Loucy (cell line): ENCODE results near the gene CISTR.
A peak's percentile ranks its signal among the peaks of the same experiment; 100 is the strongest.

ENCODE experiments used
- H2AFZ ChIP-seq: fragments of 200-600 bp; sonication (generic); 2 replicates; pipeline ENCODE4 v1.6.0; 2016; ENCODE audit warnings: antibody characterized with exemption, mild to moderate bottlenecking, low read length, moderate library complexity
- H3F3A ChIP-seq: fragments of 200-600 bp; 2 replicates; pipeline ENCODE4 v1.6.0; 2016; ENCODE audit warnings: antibody characterized with exemption, low read depth, mild to moderate bottlenecking
- H3K27me3 ChIP-seq: fragments of 200-600 bp; sonication (generic); 2 replicates; pipeline ENCODE4 v1.6.1; 2014; ENCODE audit warnings: low read length, mild to moderate bottlenecking; ENCODE audit not compliant: insufficient read depth, poor library complexity, severe bottlenecking
- H3K36me3 ChIP-seq: fragments of 200-600 bp; sonication (generic); 2 replicates; pipeline ENCODE4 v1.6.1; 2016; ENCODE audit warnings: low read length; ENCODE audit not compliant: insufficient read depth
- H3K4me1 ChIP-seq: fragments of 200-600 bp; sonication (generic); 2 replicates; pipeline ENCODE4 v1.5.1; 2014; ENCODE audit warnings: low read length, mild to moderate bottlenecking; ENCODE audit not compliant: insufficient read depth, poor library complexity, severe bottlenecking
- H3K4me2 ChIP-seq: fragments of 200-600 bp; sonication (generic); 2 replicates; pipeline ENCODE4 v1.6.0; 2014; ENCODE audit warnings: antibody characterized with exemption, low read length, low read depth, mild to moderate bottlenecking; ENCODE audit not compliant: poor library complexity, severe bottlenecking
- H3K4me3 ChIP-seq: fragments of 200-600 bp; sonication (generic); 2 replicates; pipeline ENCODE4 v1.5.1; 2014; ENCODE audit warnings: low read length, mild to moderate bottlenecking, mixed read lengths; ENCODE audit not compliant: poor library complexity, severe bottlenecking
- H3K79me2 ChIP-seq: fragments of 200-600 bp; sonication (generic); 2 replicates; pipeline ENCODE4 v1.6.1; 2014; ENCODE audit warnings: low read length; ENCODE audit not compliant: insufficient read depth
- H3K9ac ChIP-seq: fragments of 200-600 bp; sonication (generic); 2 replicates; pipeline ENCODE4 v1.6.0; 2014; ENCODE audit warnings: mild to moderate bottlenecking, low read depth, low read length, moderate library complexity; ENCODE audit not compliant: poor library complexity, severe bottlenecking
- H3K9me2 ChIP-seq: fragments of 200-600 bp; sonication (generic); replicated peaks from 2 replicates; pipeline ENCODE4 v1.6.1; 2016; ENCODE audit warnings: low read depth, low read length, mixed read lengths
- H3K9me3 ChIP-seq: fragments of 200-600 bp; sonication (generic); 2 replicates; pipeline ENCODE4 v1.6.1; 2014; ENCODE audit warnings: mild to moderate bottlenecking, antibody characterized with exemption, low read length, low read depth; ENCODE audit not compliant: insufficient read depth
- H4K20me1 ChIP-seq: fragments of 200-600 bp; sonication (generic); 2 replicates; pipeline ENCODE4 v1.6.0; 2014; ENCODE audit warnings: antibody characterized with exemption, low read length, mild to moderate bottlenecking; ENCODE audit not compliant: insufficient read depth, poor library complexity, severe bottlenecking
- CTCF ChIP-seq: fragments of 200-600 bp; sonication (generic); conservative IDR thresholded peaks from 2 replicates; pipeline ENCODE4 v1.5.1; 2014; ENCODE audit warnings: mild to moderate bottlenecking, antibody characterized with exemption, low read length
- EZH2phosphoT487 ChIP-seq: fragments of 200-600 bp; IDR thresholded peaks from 2 replicates; pipeline ENCODE4 v1.6.1; 2018; ENCODE audit warnings: antibody characterized with exemption, mild to moderate bottlenecking, moderate library complexity, borderline replicate concordance

Gene CISTR

GRCh38 chr12:53758081-53758729, 6.4 kb upstream of the CISTR start:
- peak overlapping the region; percentile 88 for H3K4me2 ChIP-seq
- H4K20me1 ChIP-seq = no peaks in the 10 kb centered on the region
- H3K79me2 ChIP-seq = no peaks in the 10 kb centered on the region
- H3K4me1 ChIP-seq = peaks cover 51% of the 10 kb centered on the region
- no peaks in the 10 kb centered on the region for H3K9me2 ChIP-seq
- peak overlapping the region; percentile 73 for H3K4me3 ChIP-seq
- H3K9ac ChIP-seq = peak overlapping the region; percentile 63
- H3K36me3 ChIP-seq = no peaks in the 10 kb centered on the region
- H3F3A ChIP-seq = no peaks in the 10 kb centered on the region
- no peaks in the 10 kb centered on the region for H3K27me3 ChIP-seq
- H3K9me3 ChIP-seq = no peaks in the 10 kb centered on the region
- H2AFZ ChIP-seq = 0 out of 2 replicates have a peak overlapping the region, but pooled peaks have one; percentile 28
- TF ChIP-seq CTCF (no peak), EZH2phosphoT487 (no peak)

- Histone ChIP-seq H3K4me2 (peak overlapping the region; percentile 88), H3K27me3 (no peaks in the 10 kb centered on the region), H3F3A (no peaks in the 10 kb centered on the region), H3K9ac (peak overlapping the region; percentile 63), H3K36me3 (no peaks in the 10 kb centered on the region), H3K9me2 (no peaks in the 10 kb centered on the region), H3K79me2 (no peaks in the 10 kb centered on the region), H4K20me1 (no peaks in the 10 kb centered on the region), H3K4me3 (peak overlapping the region; percentile 73), H3K9me3 (no peaks in the 10 kb centered on the region), H3K4me1 (peaks cover 53% of the 10 kb centered on the region), H2AFZ (peak overlapping the region; percentile 24; the same call in 1 of the 2 replicates)
- TF ChIP-seq CTCF = peak; percentile 82
- no peak for TF ChIP-seq EZH2phosphoT487
Observed at GRCh38 chr12:53757101-53757770, 5.5 kb upstream of the CISTR start.

- Histone ChIP-seq H4K20me1 (no peaks in the 10 kb centered on the region), H3K4me3 (peak overlapping the region; percentile 73), H3K79me2 (no peaks in the 10 kb centered on the region), H3K9me3 (no peaks in the 10 kb centered on the region), H3K9me2 (no peaks in the 10 kb centered on the region), H2AFZ (peak overlapping the region; percentile 24; the same call in 1 of the 2 replicates), H3K36me3 (no peaks in the 10 kb centered on the region), H3K9ac (peak overlapping the region; percentile 63), H3K4me2 (peak overlapping the region; percentile 88), H3F3A (no peaks in the 10 kb centered on the region), H3K27me3 (no peaks in the 10 kb centered on the region), H3K4me1 (peaks cover 53% of the 10 kb centered on the region)
- TF ChIP-seq CTCF (no peak), EZH2phosphoT487 (no peak)
Observed at GRCh38 chr12:53756300-53757100, 4.7 kb upstream of the CISTR start.
